ENCODE measurements around the gene GRIN1.
A peak's percentile ranks its signal among the peaks of the same experiment; 100 is the strongest.

Gene GRIN1

DNA sequence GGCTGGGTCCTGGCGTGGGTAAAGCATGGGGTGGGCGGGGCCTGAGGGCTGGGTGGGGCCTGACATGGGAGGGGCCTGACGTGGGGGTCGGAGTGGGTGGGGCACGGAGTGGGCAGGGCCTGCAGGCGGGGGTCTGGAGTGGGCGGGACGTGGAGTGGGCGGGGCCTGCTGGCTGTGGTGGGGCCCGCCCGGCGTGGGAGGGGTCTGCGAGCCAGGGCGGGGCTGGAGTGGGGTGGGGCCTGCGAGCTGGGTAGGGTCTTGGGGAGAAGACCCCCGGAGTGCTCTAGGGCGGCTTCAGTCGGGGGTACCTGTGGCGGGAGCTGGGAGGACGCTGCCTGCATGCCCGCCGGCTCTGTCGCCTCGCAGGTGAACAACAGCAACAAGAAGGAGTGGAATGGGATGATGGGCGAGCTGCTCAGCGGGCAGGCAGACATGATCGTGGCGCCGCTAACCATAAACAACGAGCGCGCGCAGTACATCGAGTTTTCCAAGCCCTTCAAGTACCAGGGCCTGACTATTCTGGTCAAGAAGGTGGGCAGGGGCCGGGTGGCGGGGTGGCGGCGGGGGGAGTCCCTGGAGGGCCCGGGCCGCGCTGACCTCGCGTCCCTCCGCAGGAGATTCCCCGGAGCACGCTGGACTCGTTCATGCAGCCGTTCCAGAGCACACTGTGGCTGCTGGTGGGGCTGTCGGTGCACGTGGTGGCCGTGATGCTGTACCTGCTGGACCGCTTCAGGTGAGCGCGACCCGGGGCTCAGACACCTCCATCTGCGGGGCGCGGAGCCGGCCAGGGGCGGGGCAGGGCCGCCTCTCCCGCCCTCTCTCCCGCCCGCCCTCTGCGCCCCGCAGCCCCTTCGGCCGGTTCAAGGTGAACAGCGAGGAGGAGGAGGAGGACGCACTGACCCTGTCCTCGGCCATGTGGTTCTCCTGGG, 22.9 kb downstream of the GRIN1 start:
- TF ChIP-seq, protein P1, sequence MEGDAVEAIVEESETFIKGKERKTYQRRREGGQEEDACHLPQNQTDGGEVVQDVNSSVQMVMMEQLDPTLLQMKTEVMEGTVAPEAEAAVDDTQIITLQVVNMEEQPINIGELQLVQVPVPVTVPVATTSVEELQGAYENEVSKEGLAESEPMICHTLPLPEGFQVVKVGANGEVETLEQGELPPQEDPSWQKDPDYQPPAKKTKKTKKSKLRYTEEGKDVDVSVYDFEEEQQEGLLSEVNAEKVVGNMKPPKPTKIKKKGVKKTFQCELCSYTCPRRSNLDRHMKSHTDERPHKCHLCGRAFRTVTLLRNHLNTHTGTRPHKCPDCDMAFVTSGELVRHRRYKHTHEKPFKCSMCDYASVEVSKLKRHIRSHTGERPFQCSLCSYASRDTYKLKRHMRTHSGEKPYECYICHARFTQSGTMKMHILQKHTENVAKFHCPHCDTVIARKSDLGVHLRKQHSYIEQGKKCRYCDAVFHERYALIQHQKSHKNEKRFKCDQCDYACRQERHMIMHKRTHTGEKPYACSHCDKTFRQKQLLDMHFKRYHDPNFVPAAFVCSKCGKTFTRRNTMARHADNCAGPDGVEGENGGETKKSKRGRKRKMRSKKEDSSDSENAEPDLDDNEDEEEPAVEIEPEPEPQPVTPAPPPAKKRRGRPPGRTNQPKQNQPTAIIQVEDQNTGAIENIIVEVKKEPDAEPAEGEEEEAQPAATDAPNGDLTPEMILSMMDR (conservative IDR thresholded peaks at IDR 0.05; ENCODE audit: low read depth, low read length) = no peak
- H3K4me3 ChIP-seq (ENCODE audit: low read depth, low read length) = no peak overlapping the region

DNA sequence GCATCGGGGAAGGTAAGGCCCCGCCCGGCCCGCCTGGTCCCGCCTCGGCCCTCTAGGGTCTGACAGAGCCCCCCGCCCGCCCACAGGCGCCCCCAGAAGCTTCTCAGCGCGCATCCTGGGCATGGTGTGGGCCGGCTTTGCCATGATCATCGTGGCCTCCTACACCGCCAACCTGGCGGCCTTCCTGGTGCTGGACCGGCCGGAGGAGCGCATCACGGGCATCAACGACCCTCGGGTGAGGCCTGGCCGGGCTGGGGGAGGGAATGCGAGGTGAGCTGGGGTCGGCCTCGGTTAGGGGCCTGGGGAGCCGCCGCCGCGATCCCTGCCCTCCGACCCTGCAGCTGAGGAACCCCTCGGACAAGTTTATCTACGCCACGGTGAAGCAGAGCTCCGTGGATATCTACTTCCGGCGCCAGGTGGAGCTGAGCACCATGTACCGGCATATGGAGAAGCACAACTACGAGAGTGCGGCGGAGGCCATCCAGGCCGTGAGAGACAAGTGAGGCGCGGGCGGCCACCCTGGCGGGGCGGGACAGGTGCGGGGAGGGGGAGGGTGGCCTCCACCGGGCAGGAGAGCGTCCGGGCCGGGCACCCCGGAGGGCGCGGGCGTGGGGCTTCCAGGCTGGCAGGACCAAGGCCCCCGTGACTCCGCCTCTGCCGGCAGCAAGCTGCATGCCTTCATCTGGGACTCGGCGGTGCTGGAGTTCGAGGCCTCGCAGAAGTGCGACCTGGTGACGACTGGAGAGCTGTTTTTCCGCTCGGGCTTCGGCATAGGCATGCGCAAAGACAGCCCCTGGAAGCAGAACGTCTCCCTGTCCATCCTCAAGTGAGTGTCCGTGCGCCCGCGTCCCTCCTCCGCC, 23.8 kb downstream of the GRIN1 start:
- TF ChIP-seq, protein P1 (conservative IDR thresholded peaks at IDR 0.05; ENCODE audit: low read depth, low read length) = no peak
- peak; percentile 26 for DNase-seq (ENCODE audit: low read depth)
- peak overlapping the region; percentile 20 for H3K4me3 ChIP-seq (ENCODE audit: low read depth, low read length)

More for the DNA sequence above, 22.9 kb downstream of the GRIN1 start:
- no peak for DNase-seq (ENCODE audit: low read depth)

DNA sequence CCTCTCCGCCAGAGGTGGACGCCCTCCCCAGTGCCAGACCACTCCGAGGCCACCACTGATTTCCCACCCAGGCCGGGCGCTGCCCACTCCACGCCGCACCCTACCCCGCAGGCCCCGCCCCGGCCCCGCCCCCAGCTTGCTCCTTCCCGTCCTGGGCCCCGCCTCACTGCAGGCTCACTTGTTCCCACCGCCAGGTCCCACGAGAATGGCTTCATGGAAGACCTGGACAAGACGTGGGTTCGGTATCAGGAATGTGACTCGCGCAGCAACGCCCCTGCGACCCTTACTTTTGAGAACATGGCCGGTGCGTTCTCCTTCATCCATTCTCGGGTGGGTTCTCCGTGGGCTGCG, 24.4 kb downstream of the GRIN1 start:
- TF ChIP-seq, protein P1 (conservative IDR thresholded peaks at IDR 0.05; ENCODE audit: low read depth, low read length) = no peak
- DNase-seq (ENCODE audit: low read depth) = no peak
- peak overlapping the region; percentile 20 for H3K4me3 ChIP-seq (ENCODE audit: low read depth, low read length)

DNA sequence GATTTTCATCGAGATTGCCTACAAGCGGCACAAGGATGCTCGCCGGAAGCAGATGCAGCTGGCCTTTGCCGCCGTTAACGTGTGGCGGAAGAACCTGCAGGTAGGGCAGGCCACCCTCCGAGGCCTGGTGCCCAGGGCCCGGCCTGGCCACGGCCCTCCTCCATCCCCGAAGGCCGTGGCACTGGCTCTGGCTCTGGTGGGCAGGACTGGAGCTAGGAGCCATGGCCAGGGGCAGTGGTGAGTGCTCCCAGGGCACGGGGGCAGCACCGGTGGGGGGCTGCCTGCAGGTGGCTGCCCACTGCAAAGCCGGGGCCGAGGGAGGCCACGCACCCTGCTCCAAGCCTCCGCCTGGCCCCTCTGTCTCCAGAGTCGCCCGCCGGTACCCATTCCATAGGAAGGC, 24.9 kb downstream of the GRIN1 start:
- DNase-seq (ENCODE audit: low read depth) = no peak
- TF ChIP-seq, protein P1 (conservative IDR thresholded peaks at IDR 0.05; ENCODE audit: low read depth, low read length) = no peak
- no peak overlapping the region for H3K4me3 ChIP-seq (ENCODE audit: low read depth, low read length)

DNA sequence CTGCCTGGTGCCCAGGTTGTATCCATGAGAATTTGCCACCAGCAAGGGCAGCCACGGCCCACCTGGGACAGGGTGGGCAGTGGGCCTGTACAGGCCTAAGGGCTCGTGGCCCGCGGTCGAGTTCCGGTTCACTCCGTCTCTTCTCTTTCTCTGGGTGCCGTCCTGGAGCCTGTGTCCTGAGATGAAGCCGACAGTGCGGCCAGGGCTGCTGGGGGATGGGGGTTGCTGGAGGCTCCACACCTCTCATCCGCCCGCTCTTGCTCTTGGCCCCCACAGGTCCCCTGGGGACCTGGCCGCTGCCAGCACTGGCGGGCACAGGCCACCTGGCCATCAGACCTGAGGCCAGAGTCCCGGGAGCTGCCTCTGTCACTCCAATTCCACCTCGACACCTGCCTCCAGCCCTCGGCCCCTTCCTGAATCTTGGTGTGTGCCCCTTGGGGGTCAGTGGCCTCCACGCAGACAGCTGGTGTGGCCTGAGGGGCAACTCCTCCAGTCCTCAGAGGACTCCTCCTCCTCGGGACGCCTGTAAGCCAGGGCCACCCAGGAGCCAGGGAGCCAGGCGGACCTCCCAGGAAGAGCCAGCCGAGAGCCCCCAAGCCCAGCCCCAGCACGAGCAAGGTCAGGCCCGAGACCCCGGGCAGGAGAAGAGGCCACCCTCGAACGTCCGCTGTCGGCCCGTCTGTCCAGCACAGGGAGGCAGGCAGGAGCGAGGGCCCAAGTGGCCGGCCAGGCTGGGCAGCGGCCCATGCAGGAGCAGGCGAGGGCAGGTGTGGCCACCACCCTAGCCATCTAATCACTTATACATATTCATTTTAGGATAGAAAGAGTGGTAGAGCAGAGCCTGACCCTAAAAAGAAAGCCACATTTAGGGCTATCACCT, 25.7 kb downstream of the GRIN1 start:
- TF ChIP-seq, protein P1 (conservative IDR thresholded peaks at IDR 0.05; ENCODE audit: low read depth, low read length) = no peak
- H3K4me3 ChIP-seq (ENCODE audit: low read depth, low read length) = no peak overlapping the region
- no peak for DNase-seq (ENCODE audit: low read depth)

DNA sequence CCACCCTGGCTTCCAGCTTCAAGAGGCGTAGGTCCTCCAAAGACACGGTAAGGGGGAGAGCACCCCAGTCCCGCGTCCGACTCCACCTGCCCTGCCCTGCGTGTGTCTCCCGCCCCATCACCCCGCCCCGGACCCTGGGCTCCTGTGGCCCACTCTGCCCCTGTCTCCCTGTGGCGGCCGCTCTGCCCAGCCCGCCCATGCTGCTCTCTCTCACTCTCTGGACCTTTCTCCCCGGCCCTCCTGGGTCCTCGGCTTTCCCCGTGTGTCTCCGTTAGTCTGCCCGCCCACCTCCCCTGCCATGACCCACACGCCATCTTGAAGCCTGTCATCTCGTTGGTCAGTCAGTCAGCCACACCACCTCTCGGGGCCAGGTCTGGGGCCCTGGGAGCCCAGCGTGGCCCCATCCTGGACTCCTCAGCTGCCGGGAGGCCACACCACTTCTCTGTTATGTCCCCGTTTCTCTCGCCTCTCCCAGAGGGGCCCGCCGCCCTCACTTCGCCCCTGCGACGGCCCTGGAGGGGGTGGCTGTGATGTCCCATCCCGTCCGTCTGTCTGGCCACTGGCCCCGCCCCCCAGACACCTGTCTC, 26.4 kb downstream of the GRIN1 start:
- H3K4me3 ChIP-seq (ENCODE audit: low read depth, low read length) = no peak overlapping the region
- TF ChIP-seq, protein P1 (conservative IDR thresholded peaks at IDR 0.05; ENCODE audit: low read depth, low read length) = no peak

More for the DNA sequence above, 26.4 kb downstream of the GRIN1 start:
- DNase-seq (ENCODE audit: low read depth) = no peak

All from choroid plexus epithelial cell (primary cell).